Measurements from ENCODE around the gene ARPC5.
"Not testable (repeated sequence)": the region's sequence is repeated elsewhere in the genome, so short reads cannot be mapped to it uniquely, and the experiment has no call there.

Gene ARPC5

DNA sequence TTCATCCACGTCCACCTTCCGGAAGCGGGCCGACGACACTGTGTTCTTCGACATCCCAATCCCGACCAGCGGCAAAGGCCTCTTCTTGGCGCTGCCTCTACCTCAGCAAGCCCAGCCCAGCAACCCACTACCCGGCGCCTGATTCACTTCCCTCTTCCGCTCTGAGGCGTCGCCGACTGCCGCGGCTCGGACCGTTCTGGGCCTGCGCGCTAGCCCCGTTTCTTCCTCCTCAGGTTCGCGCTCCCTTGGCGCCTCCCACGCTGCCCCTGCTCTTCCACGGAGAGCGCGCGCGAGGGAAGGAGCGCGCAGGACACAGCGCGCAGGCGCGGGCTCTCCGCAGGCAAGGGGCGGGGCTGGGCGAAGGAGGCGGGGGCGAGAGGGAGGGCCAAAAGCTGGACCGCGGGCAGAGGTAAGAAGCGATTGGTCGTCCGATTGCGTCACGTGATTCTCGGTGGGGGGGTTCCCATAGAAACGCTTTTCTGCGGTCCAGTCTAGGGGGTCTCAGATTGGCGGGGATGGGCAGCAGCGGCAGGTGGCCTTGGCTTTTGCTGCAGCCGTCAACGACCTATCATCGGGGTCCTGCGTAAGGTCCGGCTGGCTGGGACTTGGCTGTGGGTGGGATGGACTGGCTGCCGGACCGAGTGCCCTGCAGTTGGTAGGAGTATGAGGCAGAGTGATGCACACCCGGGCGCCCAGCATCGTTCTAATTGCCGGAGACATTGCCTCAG lies at the start of gene ARPC5:
Gene ARPC5, minus strand, starts transcription at position 178 of the 728 bp plus-strand sequence. Its CDS starts 124 bp downstream, at position 54.
- peak; percentile 98 for DNase-seq (ENCODE audit: low read depth)

DNA sequence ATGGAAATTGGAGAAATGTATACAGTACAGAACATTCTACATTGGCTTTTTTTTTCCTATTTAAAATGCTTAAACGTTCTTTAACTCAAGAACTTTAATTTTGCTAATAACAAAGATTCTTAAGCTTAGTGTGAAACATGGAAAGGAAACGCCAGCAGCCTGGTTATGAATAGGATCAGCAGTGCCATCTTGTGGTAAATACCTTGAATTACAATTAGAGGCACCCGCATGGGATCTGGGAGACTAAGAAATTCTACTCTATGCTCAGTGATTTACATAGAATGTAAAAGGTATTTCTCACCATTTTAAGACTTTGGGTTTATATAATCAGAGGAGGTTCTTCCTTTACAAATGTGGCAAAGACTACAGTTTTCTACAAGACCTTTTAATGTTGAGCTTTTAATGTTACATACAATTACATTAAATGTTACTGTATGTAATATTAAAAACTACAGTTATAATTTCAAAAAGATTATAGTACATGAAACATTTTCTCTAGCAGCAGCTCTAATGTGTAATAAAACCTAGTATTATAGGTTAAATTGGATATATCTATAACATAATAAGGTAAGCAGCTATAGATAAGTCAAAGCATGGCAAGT lies 49.6 kb upstream of the ARPC5 start:
- DNase-seq (ENCODE audit: low read depth): peak; percentile 79

DNA sequence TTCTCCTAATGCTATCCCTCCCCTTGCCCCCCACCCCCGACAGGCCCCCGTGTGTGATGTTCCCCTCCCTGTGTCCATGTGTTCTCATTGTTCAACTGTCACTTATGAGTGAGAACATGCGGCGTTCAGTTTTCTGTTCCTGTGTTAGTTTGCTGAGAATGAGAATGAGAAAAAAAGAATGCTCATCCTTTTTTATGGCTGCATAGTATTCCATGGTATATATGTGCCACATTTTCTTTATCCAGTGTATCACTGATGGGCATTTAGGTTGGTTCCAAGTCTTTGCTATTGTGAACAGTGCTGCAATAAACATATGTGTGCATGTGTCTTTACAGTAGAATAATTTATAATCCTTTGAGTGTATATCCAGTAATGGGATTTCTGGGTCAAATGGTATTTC lies 43.8 kb upstream of the ARPC5 start:
- DNase-seq (ENCODE audit: low read depth): not testable (repeated sequence)

DNA sequence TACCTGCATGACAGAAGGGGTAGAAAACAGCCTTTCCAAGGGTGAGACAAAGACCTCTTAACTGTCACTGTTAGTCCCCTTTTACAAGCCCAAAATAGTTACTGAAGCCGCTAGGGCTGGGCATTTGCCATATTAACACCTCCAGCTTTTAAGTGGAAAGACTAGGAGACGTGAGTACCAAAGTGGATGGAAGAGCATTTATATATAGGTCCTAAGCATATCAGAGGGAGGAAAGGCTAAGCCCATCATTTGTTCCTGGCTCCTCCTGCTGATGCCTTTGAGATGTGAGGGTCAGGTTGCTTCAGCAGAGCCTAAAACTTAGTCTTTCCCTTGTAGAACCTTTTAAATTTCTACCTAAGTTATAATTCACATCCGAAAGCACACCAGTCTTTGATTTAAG lies 43.2 kb upstream of the ARPC5 start:
- no peak for DNase-seq (ENCODE audit: low read depth)

DNA sequence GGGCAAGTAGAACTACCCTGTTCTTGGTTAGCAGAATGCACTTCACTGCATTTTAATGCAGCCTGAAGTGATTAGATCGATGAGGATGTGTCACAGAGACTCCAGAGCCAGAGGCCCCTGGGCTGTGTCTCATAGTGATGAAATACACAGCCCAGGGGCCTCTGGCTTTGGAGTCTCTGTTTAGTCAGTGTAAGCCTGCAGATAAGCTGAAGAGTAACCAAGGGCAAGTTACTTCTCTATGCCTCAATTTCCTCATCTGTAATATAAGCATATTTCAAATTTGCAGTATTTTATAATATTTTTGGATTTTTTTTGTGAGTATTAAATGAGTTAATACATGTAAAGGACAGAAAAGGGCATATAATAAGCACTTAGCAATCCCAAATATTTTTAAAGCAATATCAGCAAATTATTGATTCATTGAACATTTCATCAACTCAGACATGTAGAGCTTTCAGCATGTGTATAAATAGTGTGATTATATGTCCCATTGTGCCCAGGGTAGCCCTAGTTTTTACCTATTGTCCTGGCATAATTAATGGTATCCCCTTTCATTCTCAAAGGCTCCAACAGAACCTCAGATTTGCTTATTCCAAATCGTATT lies 41.1 kb upstream of the ARPC5 start:
- DNase-seq (ENCODE audit: low read depth): peak; percentile 84

DNA sequence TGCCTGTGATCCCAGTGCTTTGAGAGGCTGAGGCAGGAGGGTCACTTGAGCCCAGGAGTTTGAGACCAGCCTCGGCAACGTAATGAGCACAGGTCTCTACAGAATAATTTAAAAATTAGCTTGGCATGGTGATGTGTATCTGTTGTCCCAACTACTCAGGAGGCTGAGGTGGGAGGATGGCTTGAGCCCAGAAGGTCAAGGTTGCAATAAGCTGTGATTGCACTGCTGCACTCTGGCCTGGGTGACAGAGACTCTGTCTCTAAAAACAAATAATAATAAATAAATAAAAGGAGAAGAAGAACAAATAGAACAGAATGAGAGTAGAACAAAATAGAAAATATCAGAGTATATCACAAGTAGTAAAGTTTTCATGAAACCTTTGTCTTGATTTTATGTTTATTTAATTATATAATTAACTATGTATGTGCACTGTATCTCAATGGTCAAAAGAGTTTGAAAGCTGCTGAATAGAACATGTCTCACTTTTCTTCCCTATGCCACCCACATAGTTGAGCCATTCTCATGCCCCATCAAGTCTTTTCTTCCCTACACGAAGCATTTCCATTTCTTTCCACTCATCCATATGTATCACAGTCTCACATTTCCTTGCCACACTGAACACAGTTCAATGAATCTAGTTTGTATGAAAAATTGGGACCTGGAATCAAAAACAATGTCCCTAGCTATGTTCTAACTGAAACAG lies 40.5 kb upstream of the ARPC5 start:
- no peak for DNase-seq (ENCODE audit: low read depth)

DNA sequence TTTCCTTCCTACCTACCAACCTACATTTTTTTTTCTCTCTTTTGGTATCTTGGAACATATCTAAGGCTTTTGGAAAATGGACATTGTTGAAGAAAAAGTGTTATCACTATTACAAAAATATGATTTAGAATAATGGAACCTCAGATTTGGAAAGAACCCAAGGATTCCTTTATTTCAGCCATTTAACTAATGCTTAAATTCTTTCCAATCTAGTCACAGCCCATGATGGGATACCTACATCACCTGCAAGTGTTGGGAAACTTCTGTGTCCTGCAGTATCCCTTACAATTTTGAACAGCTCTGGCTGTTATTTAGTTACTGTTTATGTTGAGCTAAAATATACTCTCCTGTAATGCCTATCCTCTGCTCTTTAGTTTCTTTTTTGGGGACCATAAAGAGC lies 39.8 kb upstream of the ARPC5 start:
- DNase-seq (ENCODE audit: low read depth): no peak

DNA sequence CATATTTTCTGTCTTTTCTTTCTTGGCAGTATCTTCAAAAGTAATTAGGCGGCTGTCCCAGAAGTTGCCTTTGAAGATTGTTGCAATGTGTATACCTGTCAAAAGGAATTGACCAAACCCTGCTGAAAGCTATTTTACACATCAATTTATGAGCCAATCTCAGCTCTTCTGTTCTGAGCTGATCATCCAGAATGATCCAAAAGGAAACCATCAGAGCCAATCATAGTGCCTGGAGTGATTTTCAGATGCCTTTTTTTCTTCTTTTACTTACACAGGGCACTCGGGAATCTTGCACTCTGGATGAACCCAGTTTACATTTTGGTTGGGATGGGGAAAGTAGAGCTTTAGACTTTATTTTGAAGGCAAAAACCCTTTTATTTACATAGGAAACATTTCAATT lies 39.3 kb upstream of the ARPC5 start:
- no peak for DNase-seq (ENCODE audit: low read depth)

DNA sequence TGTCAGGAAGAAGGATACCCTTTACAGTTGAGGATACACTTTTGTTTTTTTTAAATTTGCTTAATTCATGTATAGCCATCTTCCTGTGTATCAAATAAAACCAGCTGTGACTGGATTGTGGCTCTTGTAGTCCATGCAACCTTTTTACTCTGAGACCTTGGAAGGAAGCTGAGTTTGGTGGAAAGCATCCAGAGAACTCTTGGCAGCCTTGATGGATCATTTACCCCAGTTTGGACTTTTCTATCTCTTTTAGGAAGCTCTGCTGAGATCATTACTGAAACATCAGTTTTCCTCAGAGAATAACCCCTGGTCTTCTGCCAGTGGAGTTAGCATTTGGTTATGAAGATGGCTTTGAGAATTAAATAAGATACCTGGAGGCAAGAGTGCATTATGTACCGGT lies 38.8 kb upstream of the ARPC5 start:
- no peak for DNase-seq (ENCODE audit: low read depth)

DNA sequence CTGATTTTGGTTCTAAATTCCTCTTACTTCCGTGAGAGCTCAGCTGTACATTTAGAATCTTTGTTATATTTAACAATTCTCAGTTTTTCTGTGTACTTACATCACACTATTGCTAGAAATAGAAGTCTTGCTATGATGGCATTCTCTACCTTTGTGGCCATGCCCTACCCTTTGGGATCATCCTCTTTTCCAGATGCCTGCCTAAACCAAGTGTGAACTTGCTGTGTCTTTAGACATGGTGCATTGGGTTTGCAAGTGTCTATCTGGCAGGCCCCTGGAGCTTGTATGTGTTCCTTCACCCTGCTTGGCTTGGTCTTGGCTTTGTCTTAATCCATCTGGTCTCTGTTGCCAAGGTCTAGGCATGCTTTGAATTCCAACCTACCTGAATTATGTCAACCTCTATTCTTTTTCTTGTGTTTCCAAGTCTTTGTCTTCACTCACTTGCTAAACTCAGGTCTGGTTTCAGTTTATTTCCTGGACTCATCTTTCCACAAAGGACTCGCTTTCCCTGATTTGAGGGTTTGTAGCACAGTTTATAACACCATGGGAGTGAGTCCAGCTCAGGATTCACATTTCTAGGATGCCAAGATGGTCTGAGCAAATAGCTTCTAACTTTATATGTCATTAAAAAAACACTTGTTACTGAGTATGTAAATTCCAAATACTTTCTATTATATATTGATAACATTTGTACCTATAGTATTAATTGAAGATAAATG lies 38.2 kb upstream of the ARPC5 start:
- DNase-seq (ENCODE audit: low read depth): no peak

DNA sequence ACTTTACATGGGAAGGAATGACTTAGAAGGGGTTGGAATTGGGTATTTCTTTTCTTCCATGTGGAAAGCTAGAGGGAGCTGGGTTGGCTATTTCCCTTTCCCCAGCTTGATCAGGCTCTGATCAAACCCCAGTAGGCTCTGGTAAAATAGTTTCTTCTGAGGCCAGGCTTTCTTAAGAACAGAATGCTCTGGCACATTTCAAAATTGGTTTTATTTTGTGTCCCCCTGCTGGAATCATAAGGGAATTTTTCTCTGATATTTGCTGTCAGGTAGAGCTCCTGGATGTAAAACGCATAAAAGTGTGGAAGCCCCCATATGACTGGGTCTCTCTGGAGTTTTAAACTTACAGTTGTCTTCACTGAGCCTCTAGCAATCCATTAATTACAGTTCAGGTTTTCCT lies 34.6 kb upstream of the ARPC5 start:
- peak; percentile 17 for DNase-seq (ENCODE audit: low read depth)

DNA sequence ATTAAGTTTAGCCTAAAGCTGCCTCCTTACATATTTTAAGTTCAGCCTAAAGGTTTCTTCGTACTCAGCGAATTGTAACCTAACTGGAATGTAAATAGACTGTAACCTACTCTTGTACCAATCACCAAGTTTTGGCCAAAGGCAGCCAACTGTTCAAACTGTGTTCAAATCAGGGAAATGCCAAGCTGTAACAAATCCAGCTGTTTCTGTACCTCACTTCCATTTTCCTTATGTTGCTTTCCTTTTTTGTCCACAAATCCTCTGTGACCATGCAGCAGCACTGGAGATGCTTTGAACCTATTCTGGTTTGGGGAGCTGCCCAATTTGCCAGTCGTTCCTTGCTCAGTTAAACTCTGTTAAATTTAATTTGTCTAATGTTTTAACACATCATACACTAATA lies 20.8 kb upstream of the ARPC5 start:
- DNase-seq (ENCODE audit: low read depth): no peak

DNA sequence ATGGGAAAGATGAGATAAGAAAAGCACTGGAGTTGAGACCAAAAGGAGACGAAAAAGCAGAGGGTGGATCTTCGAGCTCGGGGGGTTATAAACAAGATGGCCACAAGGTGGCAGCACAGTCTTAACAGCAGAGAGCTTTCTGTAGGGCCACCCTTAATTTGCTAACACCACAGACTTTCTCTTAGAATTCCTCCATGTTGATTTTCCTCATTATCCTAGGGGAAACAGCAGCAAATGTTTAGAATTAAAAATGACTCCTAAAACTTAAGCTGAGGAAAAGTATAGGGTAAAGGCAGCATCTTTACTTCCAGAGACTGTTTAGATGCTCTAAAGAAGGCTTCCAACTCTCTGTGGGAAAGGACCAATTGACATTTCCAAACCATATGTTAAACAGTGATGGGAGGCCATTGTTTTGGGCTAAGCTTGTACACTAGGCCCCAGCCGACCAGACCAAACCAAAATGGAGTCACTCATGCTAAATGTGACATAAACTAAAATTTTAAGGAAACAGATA lies 20.0 kb upstream of the ARPC5 start:
- DNase-seq (ENCODE audit: low read depth): peak; percentile 87

DNA sequence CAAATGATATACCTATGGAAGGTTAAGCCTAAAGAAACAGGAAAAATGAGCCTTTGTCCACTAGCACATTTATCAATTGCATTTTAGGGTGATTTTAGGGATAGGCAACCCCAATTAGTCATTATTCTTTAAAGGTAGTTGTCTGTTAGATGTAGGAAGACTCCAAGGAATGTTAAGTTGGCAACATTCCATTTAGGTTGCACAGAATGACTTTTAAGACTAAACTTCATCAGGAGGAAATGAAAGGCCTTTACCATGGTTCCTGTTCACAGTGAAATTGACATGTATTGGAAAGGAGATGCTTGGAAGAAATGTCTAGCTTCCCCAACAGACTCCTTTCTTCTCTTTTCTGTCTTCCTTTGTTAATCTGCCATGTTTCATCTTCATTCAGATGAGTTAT lies 19.1 kb upstream of the ARPC5 start:
- peak; percentile 50 for DNase-seq (ENCODE audit: low read depth)

DNA sequence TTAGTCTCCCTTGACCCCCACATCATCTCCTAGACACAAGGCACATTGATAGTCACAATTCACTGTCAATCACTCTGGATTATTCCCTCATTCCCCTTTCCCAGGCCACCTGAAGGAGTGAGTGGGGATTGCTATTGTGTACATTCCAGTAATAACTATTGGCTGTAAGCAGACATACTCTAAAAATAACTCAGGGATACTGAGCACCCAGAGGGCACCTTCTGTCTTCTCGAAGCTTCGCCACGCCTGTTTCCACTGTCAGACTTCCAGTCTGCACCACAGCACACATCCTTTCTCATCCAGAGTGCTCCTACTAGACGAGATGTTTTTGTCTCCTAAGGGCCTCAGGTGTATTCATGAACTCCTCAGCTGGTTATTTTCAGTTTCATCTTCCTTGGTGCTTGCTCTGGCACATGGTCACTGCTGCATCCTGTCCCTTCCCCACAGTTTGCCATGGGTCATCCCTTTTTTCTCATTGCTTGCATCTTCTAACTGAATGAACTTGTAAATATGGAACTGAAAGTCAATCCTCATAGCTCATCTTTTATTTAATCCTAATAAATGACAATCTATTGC lies 18.4 kb upstream of the ARPC5 start:
- no peak for DNase-seq (ENCODE audit: low read depth)

DNA sequence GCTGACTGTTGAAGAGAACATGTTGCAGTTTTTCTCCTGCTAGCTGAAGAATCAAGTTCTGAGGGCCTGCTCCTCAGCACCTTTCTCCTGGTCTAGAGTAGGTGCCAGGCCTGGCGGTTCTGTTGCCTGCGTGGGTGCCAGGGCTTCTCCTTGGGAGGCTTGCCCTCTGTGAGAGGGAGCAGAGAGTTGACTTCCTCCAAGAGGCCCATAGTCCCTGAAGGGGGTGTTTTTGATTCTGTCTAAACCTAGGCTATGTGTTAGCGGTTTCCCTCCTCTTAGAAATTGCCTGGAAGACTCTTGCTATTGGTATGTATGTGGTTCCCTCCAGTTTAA lies 17.8 kb upstream of the ARPC5 start:
- no peak for DNase-seq (ENCODE audit: low read depth)

DNA sequence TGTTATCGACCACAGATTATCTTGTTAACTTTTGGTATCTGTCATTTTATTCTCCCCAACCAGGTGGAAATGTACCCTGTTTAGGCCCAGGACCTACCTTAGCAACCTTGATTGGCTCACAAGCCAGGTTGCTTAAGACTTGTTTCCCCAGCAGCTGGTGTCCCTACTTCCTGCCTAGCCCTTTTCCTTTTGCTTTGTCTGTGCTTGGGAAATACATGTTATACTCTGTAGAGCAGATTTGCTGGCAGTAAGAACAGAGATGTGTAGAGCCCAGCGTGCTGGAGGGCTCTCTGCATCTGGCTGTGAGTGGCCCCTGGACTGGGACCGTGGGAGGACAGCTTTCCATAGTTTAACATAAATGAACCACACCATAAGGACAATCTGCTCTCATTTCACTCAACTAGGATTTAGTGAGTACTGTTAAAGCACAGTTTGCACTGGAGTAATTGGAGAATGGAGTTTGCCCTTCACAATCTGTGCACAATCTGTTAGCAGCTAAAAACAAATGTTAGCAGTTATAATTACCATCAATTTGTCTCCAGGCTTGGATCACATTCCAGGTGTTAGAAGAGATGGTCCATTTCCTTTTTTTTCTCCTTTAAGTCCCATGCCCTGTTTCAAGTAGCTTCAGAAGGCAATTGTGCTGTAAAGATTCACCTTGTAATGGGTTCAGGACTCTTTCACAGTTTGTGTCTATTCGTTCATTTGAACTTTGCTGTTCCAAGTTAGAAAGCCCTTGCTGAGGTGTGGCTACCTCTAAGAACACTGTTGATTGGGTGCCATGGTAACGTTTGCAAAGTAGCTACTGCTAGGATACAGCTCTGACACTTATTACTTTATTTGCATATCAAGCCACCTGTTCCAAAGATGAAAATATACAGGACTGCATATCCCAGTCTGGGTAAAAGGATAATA lies 17.2 kb upstream of the ARPC5 start, which contains the start of gene APOBEC4:
Gene APOBEC4, minus strand, starts transcription at position 770 of the 915 bp plus-strand sequence. CDS start 4,535 bp downstream, outside the sequence.
- no peak for DNase-seq (ENCODE audit: low read depth)

DNA sequence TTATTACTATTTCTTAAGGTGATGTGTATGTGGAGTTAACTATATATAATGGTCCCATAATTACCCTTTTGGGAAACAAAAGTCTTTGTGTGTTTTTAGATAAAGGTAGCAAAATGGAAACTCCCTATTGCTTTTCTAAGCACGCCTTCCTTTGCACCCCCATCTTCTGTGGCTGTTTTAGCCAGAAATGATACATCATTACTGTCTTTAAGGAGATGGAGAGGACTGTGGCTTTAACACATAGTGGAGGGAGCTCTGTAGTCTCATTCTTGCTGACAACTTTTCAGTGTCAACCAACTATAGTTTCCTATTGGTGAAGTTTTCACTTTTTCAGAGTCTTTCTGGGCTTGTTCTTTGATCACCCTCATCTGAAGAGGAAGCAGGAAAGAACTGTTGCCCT lies 16.5 kb upstream of the ARPC5 start:
- DNase-seq (ENCODE audit: low read depth): no peak

DNA sequence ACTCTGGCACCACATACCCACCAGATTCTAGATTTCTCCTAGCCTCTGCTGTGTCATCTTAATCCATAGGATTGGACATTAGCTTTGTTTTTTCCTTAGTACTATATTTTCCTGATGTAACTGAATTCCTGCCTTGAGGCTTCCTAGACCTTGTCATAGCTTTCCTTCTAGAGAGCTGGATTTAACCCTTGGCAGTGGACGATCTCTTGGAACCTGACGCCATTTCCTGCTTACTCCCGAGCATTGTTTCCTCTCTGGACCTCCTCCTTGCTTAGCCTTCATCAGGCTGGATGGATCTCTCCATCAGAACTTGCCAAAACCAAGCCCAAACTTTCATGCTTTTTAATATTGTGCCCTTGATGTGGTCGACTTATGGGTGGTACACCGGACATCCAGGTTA lies 16.0 kb upstream of the ARPC5 start:
- no peak for DNase-seq (ENCODE audit: low read depth)

DNA sequence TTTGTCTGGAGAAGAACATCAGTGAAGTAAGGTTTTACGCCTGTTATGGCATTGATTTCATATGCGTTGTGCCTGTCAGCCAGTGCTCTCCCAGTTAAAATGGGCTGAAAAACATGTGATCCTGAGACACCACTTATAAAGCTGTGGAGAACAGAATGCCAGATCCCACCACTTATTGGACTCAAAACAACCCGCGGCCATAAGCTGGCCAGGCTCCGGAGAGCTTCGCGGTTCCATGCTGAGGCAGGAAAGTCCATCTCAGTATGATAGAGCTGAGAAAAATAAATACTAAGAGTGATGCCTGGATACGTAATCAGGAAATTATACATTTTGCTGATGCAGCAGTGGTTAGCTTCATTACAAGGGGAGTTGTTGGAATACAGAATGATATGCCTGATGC lies 12.5 kb upstream of the ARPC5 start:
- no peak for DNase-seq (ENCODE audit: low read depth)

DNA sequence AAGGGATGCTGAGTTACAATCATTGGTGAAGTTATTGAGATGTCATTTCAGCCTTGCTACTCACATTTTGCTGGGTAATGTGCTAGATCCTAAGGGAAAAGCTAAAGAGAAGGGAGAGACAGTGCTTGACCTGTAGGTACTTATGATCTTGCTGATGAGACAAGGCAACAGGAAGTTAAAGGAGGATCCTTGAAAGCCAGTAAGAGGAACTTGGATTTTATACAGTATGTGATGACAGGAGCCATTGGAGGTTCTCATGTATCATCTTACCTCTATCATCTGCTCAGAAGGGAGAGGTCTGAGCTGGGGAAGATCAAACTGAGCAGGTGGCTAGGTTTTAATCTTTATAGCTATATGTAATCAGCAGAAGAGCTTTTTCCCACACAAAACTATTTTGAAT lies 11.2 kb upstream of the ARPC5 start:
- DNase-seq (ENCODE audit: low read depth): no peak
